Breast epithelium (tissue), 4 donors: Measurements from ENCODE around the gene ZNF396. TPM values are rescaled to one million over a fixed set of nuclear protein-coding genes. Genes with fewer than 3 reads are reported as not detected.
A peak's percentile ranks its signal among the peaks of the same experiment; 100 is the strongest.

Experiments used
- DNase-seq, 2 donors: peaks; one replicate each; pipeline ENCODE4 v3.0.0-alpha.2; 2019; ENCODE audit warnings: low spot score in 2 of 2
- H3K27ac ChIP-seq, 2 donors: fragments of 200-600 bp; sonication (generic) in 1 of 2; one replicate each; pipeline ENCODE4 v1.5.1; 2016 to 2019; ENCODE audit warnings: mild to moderate bottlenecking in 1 of 2
- H3K27me3 ChIP-seq, 2 donors: fragments of 200-600 bp; sonication (generic) in 1 of 2; one replicate each; pipeline versions ENCODE4 v1.5.1 to v1.6.0; 2017 to 2019; ENCODE audit warnings: control low read depth in 1 of 2, mild to moderate bottlenecking in 1 of 2
- H3K36me3 ChIP-seq: fragments of 200-600 bp; one replicate; pipeline ENCODE4 v1.5.1; 2019
- H3K4me1 ChIP-seq, 2 donors: fragments of 200-600 bp; sonication (generic); one replicate each; pipeline ENCODE4 v1.5.1; 2016 to 2019; ENCODE audit warnings: control low read depth in 1 of 2
- H3K4me3 ChIP-seq, 3 donors: fragments of 200-600 bp; sonication (generic); 1 replicate in 2 of 3; 2 replicates in 1 of 3; pipeline ENCODE4 v1.5.1; 2016 to 2019; ENCODE audit warnings: mild to moderate bottlenecking in 3 of 3, moderate library complexity in 2 of 3
- H3K9me3 ChIP-seq, 2 donors: fragments of 200-600 bp; sonication (generic) in 1 of 2; one replicate each; pipeline ENCODE4 v1.5.1; 2016 to 2019; ENCODE audit warnings: control low read depth in 1 of 2
- CTCF ChIP-seq, 3 donors: fragments of 450-650 bp; IDR thresholded peaks; one replicate each; pipeline ENCODE4 v1.5.1; 2016 to 2017; ENCODE audit warnings: antibody characterized with exemption in 3 of 3, mild to moderate bottlenecking in 3 of 3, moderate library complexity in 3 of 3
- POLR2A ChIP-seq: fragments of 450-650 bp; IDR thresholded peaks from one replicate; pipeline ENCODE4 v1.6.1; 2016; ENCODE audit warnings: antibody characterized with exemption, mild to moderate bottlenecking, moderate library complexity
- POLR2AphosphoS5 ChIP-seq, 3 donors: sonication (generic); formaldehyde crosslinking; IDR thresholded peaks; one replicate each; pipeline ENCODE4 v1.6.1; 2017; ENCODE audit warnings: antibody characterized with exemption in 3 of 3
- intact Hi-C: fragments of 100-400 bp; cut with DNase I; formaldehyde crosslinking; loops from one replicate; pipeline ENCODE4 v1.15.1; 2023; ENCODE audit warnings: low total_unique reads
- total RNA-seq, 3 donors: library from RNA; depleted of rRNA; stranded (reverse); fragments of >200 nt; gene quantifications; one replicate each; pipeline ENCODE4 v1.1.0, GENCODE V29; 2016

The ZNF396 gene
- total RNA-seq, 3 donors from 2014 or later = 2.4 to 7.8 (median 4.3) TPM

GRCh38 chr18:35348001-35348400 is 29.1 kb downstream of the ZNF396 start:
- Histone ChIP-seq H3K27me3 (no peaks in the 10 kb centered on the region), H3K9me3 (peaks cover 10 to 12% of the 10 kb centered on the region in 2 donors), H3K27ac (no peak overlapping the region), H3K36me3 (no peaks in the 10 kb centered on the region), H3K4me3 (no peak overlapping the region), H3K4me1 (no peaks in the 10 kb centered on the region)
- no peak for DNase-seq
- intact Hi-C loops = loop anchor here (10.0 kb wide), 1 partner anchor 113 kb away; no protein-coding TSS in a partner anchor
- no peak for TF ChIP-seq POLR2A
- TF ChIP-seq POLR2AphosphoS5 (IDR thresholded peaks at IDR 0.05) = no peak
- no peak for TF ChIP-seq CTCF (IDR thresholded peaks at IDR 0.05)

- no peak for DNase-seq
- H3K27me3 ChIP-seq = no peaks in the 10 kb centered on the region
- no peaks in the 10 kb centered on the region for H3K9me3 ChIP-seq
- H3K36me3 ChIP-seq = no peaks in the 10 kb centered on the region
- TF ChIP-seq POLR2A (no peak), POLR2AphosphoS5 (IDR thresholded peaks at IDR 0.05) (no peak), CTCF (IDR thresholded peaks at IDR 0.05) (no peak)
- H3K4me1 ChIP-seq = no peaks in the 10 kb centered on the region
- peak overlapping the region; percentile 100 for H3K27ac ChIP-seq
- intact Hi-C loops = loop anchor here (10.0 kb wide), 1 partner anchor 111 kb away; no protein-coding TSS in a partner anchor
- no peak overlapping the region for H3K4me3 ChIP-seq
These were observed 31.2 kb downstream of the ZNF396 start for GRCh38 chr18:35345950-35346349.

GRCh38 chr18:35345460-35345921 is 31.6 kb downstream of the ZNF396 start:
- peak overlapping the region in 2 of 3 donors; percentile 87 to 94 for H3K4me3 ChIP-seq
- peak overlapping the region; percentile 100 for H3K27ac ChIP-seq
- intact Hi-C loops = loop anchor here (10.0 kb wide), 1 partner anchor 111 kb away; no protein-coding TSS in a partner anchor
- no peaks in the 10 kb centered on the region for H3K27me3 ChIP-seq
- peak in 1 of 2 donors; percentile 32 for DNase-seq
- no peaks in the 10 kb centered on the region for H3K36me3 ChIP-seq
- H3K9me3 ChIP-seq = no peaks in the 10 kb centered on the region
- peaks cover 0 to 3% of the 10 kb centered on the region in 2 donors for H3K4me1 ChIP-seq
- TF ChIP-seq POLR2A = no peak
- no peak for TF ChIP-seq CTCF (IDR thresholded peaks at IDR 0.05)
- no peak for TF ChIP-seq POLR2AphosphoS5 (IDR thresholded peaks at IDR 0.05)

- Histone ChIP-seq H3K4me3 (peak overlapping the region; percentile 87 to 94 (median 92)), H3K27ac (peak overlapping the region; percentile 100), H3K4me1 (peaks cover 0 to 4% of the 10 kb centered on the region in 2 donors), H3K27me3 (no peaks in the 10 kb centered on the region), H3K36me3 (no peaks in the 10 kb centered on the region), H3K9me3 (no peaks in the 10 kb centered on the region)
- TF ChIP-seq CTCF (IDR thresholded peaks at IDR 0.05) (no peak), POLR2AphosphoS5 (IDR thresholded peaks at IDR 0.05) (peak in 1 of 3 donors; percentile 30), POLR2A (no peak)
- intact Hi-C loops = loop anchor here (10.0 kb wide), 1 partner anchor 110 kb away; no protein-coding TSS in a partner anchor
- peak in 1 of 2 donors; percentile 63 for DNase-seq
These were observed 32.2 kb downstream of the ZNF396 start for GRCh38 chr18:35344736-35345459.
